AG10803 (cell line): Measurements from ENCODE around the gene TIAM1.

ENCODE experiments used
- DNase-seq: peaks from one replicate; pipeline ENCODE4 v3.0.0; 2010; ENCODE audit warnings: low read depth
- H3K4me3 ChIP-seq: 2 replicates; pipeline ENCODE4 v1.5.1; 2011; ENCODE audit warnings: mild to moderate bottlenecking, low read length, control low read depth
- CTCF ChIP-seq: conservative IDR thresholded peaks from 2 replicates; pipeline ENCODE4 v1.5.1; 2011; ENCODE audit warnings: mild to moderate bottlenecking, low read length, control low read depth, inconsistent platforms

The TIAM1 gene

GRCh38 chr21:31267644-31268043, 76.4 kb downstream of the TIAM1 start:
- no peak for DNase-seq
- TF ChIP-seq CTCF = no peak
- H3K4me3 ChIP-seq = no peak overlapping the region

- DNase-seq = no peak
- TF ChIP-seq CTCF = no peak
- H3K4me3 ChIP-seq = no peak overlapping the region
These were observed 77.8 kb downstream of the TIAM1 start for GRCh38 chr21:31266241-31266640.

- H3K4me3 ChIP-seq = no peak overlapping the region
- no peak for DNase-seq
- TF ChIP-seq CTCF = no peak
These were observed 78.6 kb downstream of the TIAM1 start for GRCh38 chr21:31265366-31266013.

DNA sequence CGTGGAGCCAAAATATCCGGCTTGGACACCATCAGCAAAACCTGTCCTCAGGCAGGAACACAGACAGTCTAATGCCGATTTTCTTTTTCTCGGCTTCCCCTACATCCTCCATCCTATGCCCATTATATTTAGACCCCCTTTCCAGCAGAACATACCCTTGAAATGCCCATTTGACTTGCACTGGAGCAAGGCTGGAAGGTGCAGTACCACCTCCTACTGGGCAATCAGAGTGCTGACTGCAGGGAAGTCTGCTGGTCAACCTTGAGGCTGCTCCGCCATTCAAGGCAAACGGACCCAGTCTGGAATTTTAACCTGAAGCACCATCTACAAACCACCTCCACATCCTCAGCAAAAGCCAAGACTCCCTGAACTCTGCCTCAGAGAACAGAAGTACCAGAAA, 79.5 kb downstream of the TIAM1 start:
- H3K4me3 ChIP-seq = no peak overlapping the region
- DNase-seq = no peak
- no peak for TF ChIP-seq CTCF

DNA sequence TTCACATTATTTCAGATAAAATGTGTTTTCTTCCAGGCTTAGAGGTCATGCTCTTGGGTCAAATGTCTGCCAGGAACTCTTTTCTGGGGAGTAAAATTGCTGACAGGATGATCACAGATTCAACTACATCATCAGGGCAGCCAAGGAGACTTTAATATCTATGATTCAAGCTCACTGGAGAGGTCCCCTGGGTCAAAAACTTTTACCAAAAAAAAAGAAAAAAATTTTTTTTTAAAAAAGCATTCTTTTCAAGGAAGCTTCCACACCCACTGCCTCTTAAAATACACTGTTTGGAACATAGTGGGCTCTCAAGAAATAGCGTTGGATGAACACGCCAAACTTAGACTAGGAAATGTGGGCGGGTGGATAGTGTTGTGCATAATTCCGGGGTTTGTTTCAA, 81.3 kb downstream of the TIAM1 start:
- DNase-seq = no peak
- TF ChIP-seq CTCF = no peak
- no peak overlapping the region for H3K4me3 ChIP-seq

GRCh38 chr21:31261759-31262158, 82.3 kb downstream of the TIAM1 start:
- H3K4me3 ChIP-seq = no peak overlapping the region
- DNase-seq = no peak
- no peak for TF ChIP-seq CTCF

DNA sequence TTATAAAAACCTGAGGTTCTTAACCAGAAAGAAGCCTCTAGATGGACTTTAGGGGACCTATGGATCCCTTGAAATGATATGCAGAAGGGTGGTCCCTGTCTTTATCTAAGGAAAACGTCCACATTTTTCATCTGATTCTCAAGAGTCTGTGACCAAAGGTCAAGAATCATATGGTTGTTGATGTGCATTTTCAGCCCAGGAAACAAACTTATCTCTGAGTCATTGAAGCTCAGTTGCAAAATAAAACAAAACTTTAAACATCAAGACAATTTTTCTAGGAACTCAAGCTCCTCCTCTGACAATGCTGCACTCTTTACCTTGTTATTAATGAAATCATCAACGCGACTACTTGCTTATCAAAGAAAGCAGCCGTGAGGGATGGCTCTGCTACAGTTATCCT, 83.3 kb downstream of the TIAM1 start:
- no peak for TF ChIP-seq CTCF
- no peak for DNase-seq
- H3K4me3 ChIP-seq = no peak overlapping the region
